ENCODE measurements around the gene ABCC4.

ABCC4 gene

DNA sequence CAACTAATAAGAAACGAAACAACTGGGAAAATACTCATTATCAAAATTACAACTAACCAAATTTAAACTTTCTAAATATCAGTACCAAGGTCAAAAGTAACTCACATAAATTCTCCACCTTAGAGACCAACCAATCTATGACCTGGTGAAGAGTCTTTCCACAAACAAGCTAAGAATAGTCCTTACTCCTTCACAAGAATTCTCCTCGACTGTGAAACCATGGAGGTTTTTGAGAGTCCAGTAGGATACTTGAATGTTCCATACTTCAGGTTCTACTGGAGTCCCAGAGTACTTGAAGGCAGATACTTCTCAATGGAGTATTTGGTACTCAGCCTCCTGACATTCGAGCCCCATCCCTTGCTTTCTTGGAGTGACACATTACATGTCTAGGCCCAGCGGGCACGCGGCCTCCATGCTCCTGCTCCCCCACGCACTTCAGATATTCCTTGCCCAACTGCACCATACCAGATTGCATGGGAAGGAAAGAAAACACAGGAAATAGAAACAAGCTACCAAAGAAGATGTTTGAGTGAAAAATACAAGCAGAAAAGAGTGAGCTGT lies 63.9 kb downstream of the ABCC4 start:
- H3K4me3 ChIP-seq (ENCODE audit: low read depth, low read length), result no peak overlapping the region
- TF ChIP-seq, protein P1, sequence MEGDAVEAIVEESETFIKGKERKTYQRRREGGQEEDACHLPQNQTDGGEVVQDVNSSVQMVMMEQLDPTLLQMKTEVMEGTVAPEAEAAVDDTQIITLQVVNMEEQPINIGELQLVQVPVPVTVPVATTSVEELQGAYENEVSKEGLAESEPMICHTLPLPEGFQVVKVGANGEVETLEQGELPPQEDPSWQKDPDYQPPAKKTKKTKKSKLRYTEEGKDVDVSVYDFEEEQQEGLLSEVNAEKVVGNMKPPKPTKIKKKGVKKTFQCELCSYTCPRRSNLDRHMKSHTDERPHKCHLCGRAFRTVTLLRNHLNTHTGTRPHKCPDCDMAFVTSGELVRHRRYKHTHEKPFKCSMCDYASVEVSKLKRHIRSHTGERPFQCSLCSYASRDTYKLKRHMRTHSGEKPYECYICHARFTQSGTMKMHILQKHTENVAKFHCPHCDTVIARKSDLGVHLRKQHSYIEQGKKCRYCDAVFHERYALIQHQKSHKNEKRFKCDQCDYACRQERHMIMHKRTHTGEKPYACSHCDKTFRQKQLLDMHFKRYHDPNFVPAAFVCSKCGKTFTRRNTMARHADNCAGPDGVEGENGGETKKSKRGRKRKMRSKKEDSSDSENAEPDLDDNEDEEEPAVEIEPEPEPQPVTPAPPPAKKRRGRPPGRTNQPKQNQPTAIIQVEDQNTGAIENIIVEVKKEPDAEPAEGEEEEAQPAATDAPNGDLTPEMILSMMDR (IDR thresholded peaks at IDR 0.05; ENCODE audit: low read depth, low read length), result no peak

DNA sequence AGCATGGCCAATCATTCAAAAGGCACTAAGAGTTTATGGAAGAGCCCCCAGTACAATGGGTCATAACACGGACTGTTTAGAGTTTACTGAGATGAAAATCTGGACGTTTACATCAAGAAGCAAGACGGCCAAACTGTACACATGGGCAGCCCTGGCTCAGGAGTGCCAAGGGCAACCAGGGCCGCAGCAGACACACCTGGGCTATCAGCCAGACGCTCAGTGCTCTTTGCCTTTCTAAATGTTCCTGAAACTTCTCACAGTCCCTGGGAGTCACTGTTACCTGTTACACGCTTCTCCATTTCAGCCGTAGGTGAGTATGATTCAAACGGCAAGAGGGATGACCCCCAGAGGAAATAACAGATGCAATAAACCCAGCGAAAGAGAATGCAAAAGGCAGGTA lies 64.5 kb downstream of the ABCC4 start:
- TF ChIP-seq, protein P1 (IDR thresholded peaks at IDR 0.05; ENCODE audit: low read depth, low read length), result no peak

DNA sequence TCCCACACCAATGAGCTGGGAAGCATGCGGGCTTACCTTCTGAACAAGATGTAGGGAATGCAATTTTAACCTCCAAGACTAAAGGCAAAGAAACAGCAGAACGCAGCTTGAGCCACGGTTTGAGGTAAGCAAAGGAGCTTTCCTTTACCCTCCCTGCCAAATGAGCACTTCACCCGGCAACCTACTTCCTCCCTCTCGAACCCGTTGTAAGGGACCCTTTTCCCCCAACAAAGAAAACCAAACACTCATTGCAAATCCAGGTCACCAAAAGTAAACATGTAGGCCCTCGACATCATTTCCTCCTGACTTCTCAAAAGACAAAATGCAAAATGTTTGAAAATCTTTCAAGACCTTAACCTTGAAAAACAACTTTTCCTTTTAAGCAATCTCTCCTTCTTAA lies 65.3 kb downstream of the ABCC4 start:
- TF ChIP-seq, protein P1 (IDR thresholded peaks at IDR 0.05; ENCODE audit: low read depth, low read length), result no peak
- no peak overlapping the region for H3K4me3 ChIP-seq (ENCODE audit: low read depth, low read length)

More for the DNA sequence above, 64.5 kb downstream of the ABCC4 start:
- no peak overlapping the region for H3K4me3 ChIP-seq (ENCODE audit: low read depth, low read length)

DNA sequence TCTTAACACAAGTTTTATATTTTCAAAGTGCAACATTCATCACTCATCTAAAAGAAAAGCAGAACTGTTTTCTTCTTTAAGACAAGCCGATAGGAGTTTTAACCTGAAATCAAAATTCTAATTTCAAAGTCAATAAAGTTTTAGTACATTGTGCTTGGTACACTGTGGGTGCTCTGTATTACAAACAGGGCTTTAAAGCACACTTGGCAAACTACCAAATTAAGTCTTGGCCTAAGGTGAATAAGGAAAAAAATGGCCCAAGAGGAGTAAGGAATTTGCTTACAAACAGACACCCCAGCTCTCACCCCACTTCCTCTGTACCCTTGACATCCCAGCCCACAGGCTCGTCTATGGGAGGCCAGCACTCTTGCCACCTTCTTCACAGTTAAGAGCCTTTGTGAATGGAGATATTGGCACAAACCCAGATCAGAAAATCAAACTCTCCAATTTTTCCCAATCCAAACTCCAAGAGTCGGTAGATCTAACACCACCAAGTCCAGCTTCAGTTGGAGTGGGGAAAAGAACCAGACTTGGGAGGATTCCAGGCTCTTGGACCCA lies 66.0 kb downstream of the ABCC4 start:
- TF ChIP-seq, protein P1 (IDR thresholded peaks at IDR 0.05; ENCODE audit: low read depth, low read length), result no peak
- H3K4me3 ChIP-seq (ENCODE audit: low read depth, low read length), result no peak overlapping the region

DNA sequence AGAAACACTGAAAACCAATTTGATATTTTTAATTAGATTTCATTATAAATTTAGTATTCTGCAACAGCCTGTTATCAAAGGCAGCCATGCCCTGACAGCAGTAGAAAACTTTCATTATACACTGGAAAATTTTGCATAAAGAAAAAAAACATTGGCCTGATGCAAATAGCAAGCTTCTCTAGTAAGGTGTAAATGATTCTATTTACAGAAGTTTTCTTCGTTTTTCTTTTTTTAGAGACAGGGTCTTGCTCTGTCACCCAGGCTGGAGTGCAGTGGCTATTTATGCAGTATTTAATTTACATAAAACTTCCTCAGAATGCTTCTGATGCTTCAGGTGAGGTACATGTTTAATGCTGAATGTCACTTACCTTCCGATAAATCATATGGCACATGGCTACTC lies 67.0 kb downstream of the ABCC4 start:
- TF ChIP-seq, protein P1 (IDR thresholded peaks at IDR 0.05; ENCODE audit: low read depth, low read length), result no peak
- H3K4me3 ChIP-seq (ENCODE audit: low read depth, low read length), result no peak overlapping the region

DNA sequence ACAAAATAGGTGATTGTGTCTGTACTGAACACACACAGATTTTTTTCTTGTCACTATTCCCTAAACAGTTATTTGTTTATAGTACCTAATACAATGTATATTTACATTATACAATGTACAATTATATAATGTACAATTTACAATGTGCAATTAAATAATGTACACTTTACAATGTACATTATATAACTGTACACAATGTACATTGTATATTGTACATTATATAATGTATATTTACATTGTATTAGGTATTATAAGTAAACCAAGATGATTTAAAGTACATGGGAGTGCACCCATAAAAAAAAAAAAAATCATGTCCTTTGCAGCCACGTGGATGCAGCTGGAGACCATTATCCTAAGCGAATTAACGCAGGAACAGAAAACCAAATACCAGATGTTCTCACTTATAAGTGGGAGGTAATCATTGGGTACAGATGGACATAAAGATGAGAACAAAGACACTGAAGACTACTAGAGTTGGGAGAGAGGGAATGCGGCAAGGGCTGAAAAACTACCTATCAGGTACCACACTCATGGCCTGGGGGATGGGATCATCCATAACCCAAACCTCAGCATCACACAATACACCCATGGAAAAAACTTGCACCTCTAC lies 68.1 kb downstream of the ABCC4 start:
- TF ChIP-seq, protein P1 (IDR thresholded peaks at IDR 0.05; ENCODE audit: low read depth, low read length), result no peak
- no peak overlapping the region for H3K4me3 ChIP-seq (ENCODE audit: low read depth, low read length)

DNA sequence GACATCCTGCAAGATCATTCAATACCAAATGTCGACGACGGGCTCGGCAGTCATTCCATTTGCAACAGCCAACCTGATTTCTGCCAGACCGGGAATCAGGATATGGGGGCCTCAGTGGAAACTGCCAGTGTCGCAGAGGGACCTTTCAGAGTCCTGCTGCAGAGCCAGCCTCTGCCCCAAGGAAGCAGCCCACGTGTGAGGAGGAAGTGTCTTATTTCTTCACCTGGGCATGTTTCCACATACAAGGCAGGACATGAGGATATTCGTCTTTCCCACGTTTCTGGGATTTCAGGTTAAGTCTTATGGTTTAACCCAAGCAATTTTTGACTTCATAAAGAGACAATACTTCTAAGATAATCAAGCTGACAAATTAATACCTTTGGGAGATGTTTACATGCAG lies 69.9 kb downstream of the ABCC4 start:
- TF ChIP-seq, protein P1 (IDR thresholded peaks at IDR 0.05; ENCODE audit: low read depth, low read length), result no peak
- H3K4me3 ChIP-seq (ENCODE audit: low read depth, low read length), result no peak overlapping the region
